GM23248 (cell line): ENCODE data around the gene CENPI. TPM values are rescaled to one million over a fixed set of nuclear protein-coding genes. Genes with fewer than 3 reads are reported as not detected.
"Not testable (repeated sequence)": the region's sequence is repeated elsewhere in the genome, so short reads cannot be mapped to it uniquely, and the experiment has no call there.

Source experiments
- DNase-seq: peaks from one replicate; pipeline ENCODE4 v3.0.0-alpha.2; 2015
- H2AFZ ChIP-seq: fragments of 200-600 bp; sonication (generic); 2 replicates; pipeline ENCODE4 v1.6.1; 2016; ENCODE audit warnings: antibody characterized with exemption
- H3F3A ChIP-seq: fragments of 200-600 bp; sonication (generic); 2 replicates; pipeline ENCODE4 v1.6.1; 2016; ENCODE audit warnings: mild to moderate bottlenecking, antibody characterized with exemption, mixed run types; ENCODE audit not compliant: insufficient read depth
- H3K27ac ChIP-seq: fragments of 200-600 bp; sonication (generic); 2 replicates; pipeline ENCODE4 v1.5.1; 2016; ENCODE audit warnings: mild to moderate bottlenecking
- H3K27me3 ChIP-seq: fragments of 200-600 bp; sonication (generic); replicated peaks from 2 replicates; pipeline ENCODE4 v1.6.1; 2016; ENCODE audit warnings: mild to moderate bottlenecking; ENCODE audit not compliant: insufficient read depth
- H3K36me3 ChIP-seq: fragments of 200-600 bp; sonication (generic); 2 replicates; pipeline ENCODE4 v1.6.1; 2016; ENCODE audit warnings: low read depth, mild to moderate bottlenecking
- H3K4me1 ChIP-seq: fragments of 200-600 bp; sonication (generic); 2 replicates; pipeline ENCODE4 v1.6.1; 2016; ENCODE audit warnings: mild to moderate bottlenecking; ENCODE audit not compliant: insufficient read depth
- H3K4me2 ChIP-seq: fragments of 200-600 bp; sonication (generic); one replicate; pipeline ENCODE4 v1.6.1; 2016; ENCODE audit warnings: mild to moderate bottlenecking; ENCODE audit not compliant: unreplicated experiment
- H3K4me3 ChIP-seq: fragments of 200-600 bp; sonication (generic); 2 replicates; pipeline ENCODE4 v1.5.1; 2016; ENCODE audit warnings: mild to moderate bottlenecking
- H3K79me2 ChIP-seq: fragments of 200-600 bp; sonication (generic); 2 replicates; pipeline ENCODE4 v1.6.1; 2016; ENCODE audit warnings: mild to moderate bottlenecking; ENCODE audit not compliant: insufficient read depth
- H3K9ac ChIP-seq: fragments of 200-600 bp; sonication (generic); 2 replicates; pipeline ENCODE4 v1.6.1; 2016; ENCODE audit warnings: mild to moderate bottlenecking
- H3K9me2 ChIP-seq: fragments of 200-600 bp; sonication (generic); 2 replicates; pipeline ENCODE4 v1.6.1; 2016; ENCODE audit warnings: mixed run types, mild to moderate bottlenecking, moderate library complexity; ENCODE audit not compliant: insufficient read depth
- H3K9me3 ChIP-seq: fragments of 200-600 bp; sonication (generic); one replicate; pipeline ENCODE4 v1.6.1; 2017; ENCODE audit warnings: low read depth
- H4K20me1 ChIP-seq: fragments of 200-600 bp; sonication (generic); 2 replicates; pipeline ENCODE4 v1.6.0; 2016; ENCODE audit not compliant: insufficient read depth
- EZH2 ChIP-seq: fragments of 200-600 bp; sonication (generic); IDR thresholded peaks from 2 replicates; pipeline ENCODE4 v1.6.1; 2018; ENCODE audit warnings: antibody characterized with exemption, mild to moderate bottlenecking; ENCODE audit not compliant: insufficient read depth, poor library complexity, severe bottlenecking
- EZH2phosphoT487 ChIP-seq: fragments of 200-600 bp; sonication (generic); IDR thresholded peaks from 2 replicates; pipeline ENCODE4 v1.6.1; 2018; ENCODE audit warnings: antibody characterized with exemption, moderate library complexity, mild to moderate bottlenecking, low read depth; ENCODE audit not compliant: insufficient read depth
- WGBS, 2 experiments: methylation state at CpG; one replicate each; pipeline ENCODE4 v1.1.6; 2015 to 2017; ENCODE audit warnings: low lambda C conversion rate in 2 of 2, low coverage in 1 of 2; ENCODE audit errors: missing lambda C conversion rate in 2 of 2; 5-methylcytosine and 5-hydroxymethylcytosine counted together
- in situ Hi-C: fragments of 300-500 bp; cut with MboI; formaldehyde crosslinking; loops from 2 replicates; pipeline ENCODE4 v1.15.0; 2020
- polyA plus RNA-seq: library from polyadenylated mRNA; unstranded; fragments of >200 nt; fragmentation: Nextera tagmentation; extraction: Ambion mirVana; gene quantifications from 2 replicates; pipeline ENCODE4 v1.2.1, GENCODE V29; 2016
- total RNA-seq: library from RNA; depleted of rRNA; stranded (reverse); fragments of >200 nt; shearing (Covaris generic); gene quantifications from 2 replicates; pipeline ENCODE4 v1.2.3, GENCODE V29; 2014; rRNA removed

The CENPI gene
- total RNA-seq (9.6 and 11.8 TPM in 2 replicates), polyA plus RNA-seq (2.5 and 2.6 TPM in 2 replicates)

GRCh38 chrX:101097546-101098453 lies at the start of gene CENPI:
Gene CENPI, plus strand, starts transcription at chrX:101098204. Its CDS starts 2,867 bp downstream, at chrX:101101071.
- Histone ChIP-seq H4K20me1 (no peaks in the 10 kb centered on the region), H3K4me3 (peak within 1 kb of the TSS; percentile 81), H3K79me2 (peaks cover 14% of the 10 kb centered on the region), H3K27ac (peak within 1 kb of the TSS; percentile 78), H3K27me3 (no peaks in the 10 kb centered on the region), H3K9me3 (no peaks in the 10 kb centered on the region), H3K9ac (peak within 1 kb of the TSS; percentile 79), H3F3A (no peaks in the 10 kb centered on the region), H3K36me3 (no peaks in the 10 kb centered on the region), H2AFZ (peak within 1 kb of the TSS; percentile 85), H3K9me2 (no peaks in the 10 kb centered on the region), H3K4me1 (no peaks in the 10 kb centered on the region), H3K4me2 (peak within 1 kb of the TSS; percentile 78)
- WGBS, 2 experiments, result 1% methylated on average over 35 to 47 of the region's 48 CpGs
- in situ Hi-C loops, result no loop called here
- no peak for TF ChIP-seq EZH2
- no peak for TF ChIP-seq EZH2phosphoT487
- DNase-seq, result peak; percentile 92

- no peak for DNase-seq
- Histone ChIP-seq H3K4me1 (no peaks in the 10 kb centered on the region), H3K4me2 (peak overlapping the region; percentile 85), H3F3A (no peaks in the 10 kb centered on the region), H3K79me2 (peaks cover 5% of the 10 kb centered on the region; the same call in 1 of the 2 replicates), H3K9me3 (no peaks in the 10 kb centered on the region), H3K27me3 (no peaks in the 10 kb centered on the region), H4K20me1 (no peaks in the 10 kb centered on the region), H2AFZ (peak overlapping the region; percentile 94), H3K27ac (peak overlapping the region; percentile 67), H3K9ac (peak overlapping the region; percentile 79), H3K9me2 (no peaks in the 10 kb centered on the region), H3K36me3 (no peaks in the 10 kb centered on the region), H3K4me3 (peak overlapping the region; percentile 85)
- in situ Hi-C loops, result no loop called here
- 3 to 10% methylated on average over 5 of the region's 5 CpGs for WGBS, 2 experiments
- no peak for TF ChIP-seq EZH2phosphoT487
- TF ChIP-seq EZH2, result no peak
Measured at GRCh38 chrX:101051153-101051548, 46.9 kb upstream of the CENPI start.

GRCh38 chrX:101051549-101052302 lies 46.3 kb upstream of the CENPI start, which contains the start of gene TRMT2B:
Gene TRMT2B, minus strand, starts transcription at chrX:101052111. Its CDS starts 9,822 bp downstream, at chrX:101042289.
- no peak for TF ChIP-seq EZH2
- no peak for TF ChIP-seq EZH2phosphoT487
- no peaks in the 10 kb centered on the region for H3F3A ChIP-seq

GRCh38 chrX:101056551-101056950 lies 41.5 kb upstream of the CENPI start:
- DNase-seq, H4K20me1 ChIP-seq, H3F3A ChIP-seq, H3K27me3 ChIP-seq, H3K27ac ChIP-seq, H3K36me3 ChIP-seq, H3K9me3 ChIP-seq, H3K9me2 ChIP-seq, H3K9ac ChIP-seq, in situ Hi-C loops, H3K4me3 ChIP-seq, H3K79me2 ChIP-seq, H3K4me2 ChIP-seq: not testable (repeated sequence)
- 70 to 72% methylated on average over 4 of the region's 4 CpGs for WGBS, 2 experiments
- Histone ChIP-seq H2AFZ (peak overlapping the region; percentile 64; the same call in 1 of the 2 replicates), H3K4me1 (peaks cover 13% of the 10 kb centered on the region)

More at GRCh38 chrX:101051549-101052302, 46.3 kb upstream of the CENPI start, which contains the start of gene TRMT2B:
- 1 to 3% methylated on average over 22 to 25 of the region's 43 CpGs for WGBS, 2 experiments
- Histone ChIP-seq H3K9me3 (no peaks in the 10 kb centered on the region), H3K9me2 (no peaks in the 10 kb centered on the region), H3K36me3 (no peaks in the 10 kb centered on the region), H3K79me2 (peaks cover 5% of the 10 kb centered on the region; the same call in 1 of the 2 replicates), H3K4me3 (peak within 1 kb of the TSS; percentile 85), H3K27me3 (no peaks in the 10 kb centered on the region), H3K27ac (peak within 1 kb of the TSS; percentile 67), H3K4me1 (peaks cover 4% of the 10 kb centered on the region; the same call in 1 of the 2 replicates), H3K9ac (peak within 1 kb of the TSS; percentile 79), H2AFZ (peak within 1 kb of the TSS; percentile 94), H3K4me2 (peak within 1 kb of the TSS; percentile 85), H4K20me1 (no peaks in the 10 kb centered on the region)
- in situ Hi-C loops, result no loop called here
- DNase-seq, result peak; percentile 82
